GM21528 (cell line): Measurements from ENCODE around the gene YAF2.

ENCODE experiments used
- ATAC-seq: cut with Tn5 transposase; IDR thresholded peaks from one replicate; pipeline ENCODE4 v1.9.1; 2021; ENCODE audit warnings: mild to moderate bottlenecking, moderate library complexity; ENCODE audit not compliant: unreplicated experiment, low FRiP score

The YAF2 gene

DNA sequence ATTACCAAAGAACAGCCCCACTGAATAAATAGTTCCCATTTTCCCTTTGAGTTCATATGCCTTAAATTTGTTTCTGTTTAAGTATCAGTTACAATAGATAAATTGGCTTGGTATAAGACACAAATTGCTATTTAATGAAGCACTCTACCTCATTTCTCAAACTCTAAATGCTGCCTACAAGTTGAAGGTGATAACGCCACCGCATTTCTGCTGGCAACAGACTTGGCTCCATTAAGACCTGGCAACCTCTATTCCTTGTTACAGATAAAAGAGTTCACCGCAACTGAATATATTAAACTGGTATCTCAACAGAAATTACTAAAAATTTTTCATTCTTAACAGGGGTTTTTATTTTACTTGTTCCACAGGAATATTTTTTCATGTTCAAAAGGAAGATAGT, 129.0 kb downstream of the YAF2 start:
- no peak for ATAC-seq
